Parathyroid adenoma (tissue), 2 donors: ENCODE results near the gene CFAP43.

Source experiments
- H2AFZ ChIP-seq: fragments of 300-600 bp; sonication (generic); one replicate; pipeline ENCODE4 v1.7.0; 2017; ENCODE audit warnings: antibody characterized with exemption, mild to moderate bottlenecking
- H3K27ac ChIP-seq: fragments of 300-600 bp; sonication (generic); one replicate; pipeline ENCODE4 v1.7.0; 2017
- H3K27me3 ChIP-seq: fragments of 300-600 bp; sonication (generic); one replicate; pipeline ENCODE4 v1.7.0; 2017; ENCODE audit warnings: low read length; ENCODE audit not compliant: control insufficient read depth, insufficient read depth
- H3K36me3 ChIP-seq: fragments of 300-600 bp; sonication (generic); one replicate; pipeline ENCODE4 v1.7.0; 2017; ENCODE audit warnings: low read length; ENCODE audit not compliant: control insufficient read depth, insufficient read depth
- H3K4me1 ChIP-seq: fragments of 300-600 bp; sonication (generic); one replicate; pipeline ENCODE4 v1.7.0; 2017; ENCODE audit warnings: control low read depth
- H3K4me2 ChIP-seq: fragments of 300-600 bp; sonication (generic); one replicate; pipeline ENCODE4 v1.7.0; 2017; ENCODE audit warnings: low read length
- H3K4me3 ChIP-seq: fragments of 300-600 bp; sonication (generic); one replicate; pipeline ENCODE4 v1.7.0; 2017; ENCODE audit warnings: low read depth, low read length
- H3K79me2 ChIP-seq: fragments of 300-600 bp; sonication (generic); one replicate; pipeline ENCODE4 v1.7.0; 2017; ENCODE audit warnings: control low read depth
- H3K9ac ChIP-seq: fragments of 300-600 bp; sonication (generic); one replicate; pipeline ENCODE4 v1.7.0; 2017; ENCODE audit warnings: mild to moderate bottlenecking
- H3K9me3 ChIP-seq: fragments of 300-600 bp; sonication (generic); one replicate; pipeline ENCODE4 v1.7.0; 2017; ENCODE audit warnings: low read length; ENCODE audit not compliant: control insufficient read depth
- CTCF ChIP-seq: fragments of 300-600 bp; sonication (generic); IDR thresholded peaks from one replicate; pipeline ENCODE4 v1.7.0; 2017; ENCODE audit warnings: antibody characterized with exemption, mild to moderate bottlenecking
- donor health status: primary hyperparathyroidism.

CFAP43 gene

GRCh38 chr10:104242545-104242944 is 10.4 kb upstream of the CFAP43 start:
- H3K4me2 ChIP-seq, result no peak overlapping the region
- H3K27me3 ChIP-seq, result no peaks in the 10 kb centered on the region
- H3K36me3 ChIP-seq, result no peaks in the 10 kb centered on the region
- H3K27ac ChIP-seq, result no peak overlapping the region
- no peak overlapping the region for H2AFZ ChIP-seq
- H3K4me3 ChIP-seq, result no peak overlapping the region
- H3K4me1 ChIP-seq, result no peaks in the 10 kb centered on the region
- no peak overlapping the region for H3K9ac ChIP-seq
- no peak for TF ChIP-seq CTCF
- no peaks in the 10 kb centered on the region for H3K79me2 ChIP-seq
- H3K9me3 ChIP-seq, result no peaks in the 10 kb centered on the region

GRCh38 chr10:104240078-104240477 is 7.9 kb upstream of the CFAP43 start:
- H3K4me2 ChIP-seq, result no peak overlapping the region

GRCh38 chr10:104235801-104236200 is 3.6 kb upstream of the CFAP43 start:
- no peak overlapping the region for H3K9ac ChIP-seq
- H2AFZ ChIP-seq, result no peak overlapping the region
- H3K27me3 ChIP-seq, result no peaks in the 10 kb centered on the region
- H3K79me2 ChIP-seq, result no peaks in the 10 kb centered on the region
- no peaks in the 10 kb centered on the region for H3K4me1 ChIP-seq
- H3K4me2 ChIP-seq, result no peak overlapping the region
- H3K9me3 ChIP-seq, result no peaks in the 10 kb centered on the region
- H3K4me3 ChIP-seq, result no peak overlapping the region
- TF ChIP-seq CTCF, result no peak
- H3K36me3 ChIP-seq, result no peaks in the 10 kb centered on the region
- H3K27ac ChIP-seq, result no peak overlapping the region

More at GRCh38 chr10:104240078-104240477, 7.9 kb upstream of the CFAP43 start:
- H3K4me3 ChIP-seq, result no peak overlapping the region
- H2AFZ ChIP-seq, result no peak overlapping the region
- no peaks in the 10 kb centered on the region for H3K4me1 ChIP-seq
- H3K27ac ChIP-seq, result no peak overlapping the region
- no peaks in the 10 kb centered on the region for H3K9me3 ChIP-seq
- no peaks in the 10 kb centered on the region for H3K36me3 ChIP-seq
- H3K79me2 ChIP-seq, result no peaks in the 10 kb centered on the region
- no peak overlapping the region for H3K9ac ChIP-seq
- no peak for TF ChIP-seq CTCF
- no peaks in the 10 kb centered on the region for H3K27me3 ChIP-seq

GRCh38 chr10:104234934-104235333 is 2.8 kb upstream of the CFAP43 start:
- no peak for TF ChIP-seq CTCF

GRCh38 chr10:104233817-104234216 is 1.7 kb upstream of the CFAP43 start:
- TF ChIP-seq CTCF, result no peak
- no peak overlapping the region for H3K4me3 ChIP-seq
- H3K27ac ChIP-seq, result no peak overlapping the region
- no peaks in the 10 kb centered on the region for H3K27me3 ChIP-seq
- no peaks in the 10 kb centered on the region for H3K79me2 ChIP-seq
- no peak overlapping the region for H3K4me2 ChIP-seq
- no peaks in the 10 kb centered on the region for H3K9me3 ChIP-seq
- H3K9ac ChIP-seq, result no peak overlapping the region
- H3K4me1 ChIP-seq, result no peaks in the 10 kb centered on the region
- no peaks in the 10 kb centered on the region for H3K36me3 ChIP-seq
- no peak overlapping the region for H2AFZ ChIP-seq

More at GRCh38 chr10:104234934-104235333, 2.8 kb upstream of the CFAP43 start:
- Histone ChIP-seq H3K9ac (no peak overlapping the region), H3K27me3 (no peaks in the 10 kb centered on the region), H3K27ac (no peak overlapping the region), H3K4me1 (no peaks in the 10 kb centered on the region), H2AFZ (no peak overlapping the region), H3K9me3 (no peaks in the 10 kb centered on the region), H3K4me2 (no peak overlapping the region), H3K36me3 (no peaks in the 10 kb centered on the region), H3K79me2 (no peaks in the 10 kb centered on the region), H3K4me3 (no peak overlapping the region)
